Keratinocyte (primary cell): Measurements from ENCODE around the gene TRIM4. TPM values are rescaled to one million over a fixed set of nuclear protein-coding genes. Genes with fewer than 3 reads are reported as not detected.

Source experiments
- DNase-seq: peaks from one replicate; pipeline ENCODE4 v3.0.0-alpha.2; 2011; ENCODE audit warnings: low read depth, missing footprints, low spot score
- FAIRE-seq: peaks from 2 replicates; lab custom pipeline; 2011; peaks lifted over from hg19 to GRCh38; lab: Jason Lieb, UNC
- H2AFZ ChIP-seq: 2 replicates; pipeline ENCODE4 v1.6.0; 2012; ENCODE audit warnings: low read length, control low read depth, inconsistent platforms; ENCODE audit not compliant: control insufficient read depth
- H3K27ac ChIP-seq: 2 replicates; pipeline ENCODE4 v1.5.1; 2011; ENCODE audit warnings: low read length; ENCODE audit not compliant: control insufficient read depth, insufficient read depth
- H3K27me3 ChIP-seq: 3 replicates; pipeline ENCODE4 v1.6.0; 2011; ENCODE audit warnings: low read length; ENCODE audit not compliant: control insufficient read depth, insufficient read depth; ENCODE audit errors: extremely low read depth
- H3K36me3 ChIP-seq, 2 experiments: 2 replicates in 1 of 2; 3 replicates in 1 of 2; pipeline ENCODE4 v1.5.1; 2011; ENCODE audit warnings: low read length in 2 of 2, mild to moderate bottlenecking in 1 of 2; ENCODE audit not compliant: control insufficient read depth in 2 of 2, insufficient read depth in 2 of 2; ENCODE audit errors: extremely low read depth in 1 of 2
- H3K4me1 ChIP-seq: 3 replicates; pipeline ENCODE4 v1.5.1; 2011; ENCODE audit warnings: low read length; ENCODE audit not compliant: control insufficient read depth, insufficient read depth; ENCODE audit errors: extremely low read depth
- H3K4me2 ChIP-seq: 3 replicates; pipeline ENCODE4 v1.6.0; 2011; ENCODE audit warnings: low read depth, low read length; ENCODE audit not compliant: control insufficient read depth, insufficient read depth; ENCODE audit errors: extremely low read depth
- H3K4me3 ChIP-seq, 3 experiments: fragments of 200-600 bp in 1 of 3; sonication (generic) in 1 of 3; 2 replicates in 2 of 3; 3 replicates in 1 of 3; pipeline ENCODE4 v1.5.1; 2011 to 2016; ENCODE audit warnings: low read length in 3 of 3, mild to moderate bottlenecking in 3 of 3, control low read depth in 2 of 3, inconsistent platforms in 1 of 3, low read depth in 1 of 3, mixed read lengths in 1 of 3, mixed run types in 1 of 3, moderate library complexity in 1 of 3; ENCODE audit not compliant: control insufficient read depth in 2 of 3, insufficient read depth in 2 of 3; ENCODE audit errors: extremely low read depth in 1 of 3
- H3K79me2 ChIP-seq: 2 replicates; pipeline ENCODE4 v1.6.0; 2012; ENCODE audit warnings: low read length; ENCODE audit not compliant: control insufficient read depth, insufficient read depth
- H3K9ac ChIP-seq: 3 replicates; pipeline ENCODE4 v1.6.0; 2011; ENCODE audit warnings: low read length; ENCODE audit not compliant: control insufficient read depth, insufficient read depth; ENCODE audit errors: extremely low read depth
- H3K9me1 ChIP-seq: 3 replicates; pipeline ENCODE4 v1.6.0; 2011; ENCODE audit warnings: low read length; ENCODE audit not compliant: control insufficient read depth, insufficient read depth; ENCODE audit errors: extremely low read depth
- H3K9me3 ChIP-seq: 2 replicates; pipeline ENCODE4 v1.5.1; 2012; ENCODE audit warnings: low read depth, low read length; ENCODE audit not compliant: control insufficient read depth
- H4K20me1 ChIP-seq: 3 replicates; pipeline ENCODE4 v1.6.0; 2011; ENCODE audit warnings: low read length; ENCODE audit not compliant: control insufficient read depth, insufficient read depth; ENCODE audit errors: extremely low read depth
- CTCF ChIP-seq, 3 experiments: IDR thresholded peaks in 1 of 3; conservative IDR thresholded peaks in 1 of 3; optimal IDR thresholded peaks in 1 of 3; 2 replicates in 2 of 3; 3 replicates in 1 of 3; pipeline versions ENCODE3 to v1.5.1; 2011; ENCODE audit warnings: low read length in 3 of 3, mild to moderate bottlenecking in 3 of 3, moderate library complexity in 2 of 3, control low read depth in 1 of 3, inconsistent platforms in 1 of 3; ENCODE audit not compliant: insufficient read depth in 2 of 3; ENCODE audit errors: extremely low read depth in 1 of 3
- EZH2 ChIP-seq: IDR thresholded peaks from one replicate; pipeline ENCODE4 v1.6.1; 2012; ENCODE audit warnings: inconsistent platforms, mild to moderate bottlenecking, low read length, moderate library complexity
- dilution Hi-C: fragments of 300-500 bp; cut with MboI; formaldehyde crosslinking; loops from one replicate; pipeline ENCODE4 v1.7.0; 2020; ENCODE audit warnings: low sequenced_read_pairs; ENCODE audit not compliant: extremely low pct_ligation_motif_present
- polyA plus RNA-seq, 5 experiments: library from polyadenylated mRNA; depleted of rRNA in 3 of 5; stranded (reverse) in 3 of 5; stranded (forward) in 1 of 5; unstranded in 1 of 5; fragments of >200 nt; gene quantifications; 1 replicate in 1 of 5; 2 replicates in 3 of 5; 3 replicates in 1 of 5; pipeline versions ENCODE4 v1.2.1 to v1.2.3, GENCODE V29; 2011 to 2012; ENCODE audit warnings: missing spikeins in 2 of 5, low read depth in 1 of 5, low replicate concordance in 1 of 5

Gene TRIM4
- polyA plus RNA-seq, 1 donor (not counting 4 experiments of a cell fraction or from before 2014, with no cell fraction given), result 25.5 TPM

DNA sequence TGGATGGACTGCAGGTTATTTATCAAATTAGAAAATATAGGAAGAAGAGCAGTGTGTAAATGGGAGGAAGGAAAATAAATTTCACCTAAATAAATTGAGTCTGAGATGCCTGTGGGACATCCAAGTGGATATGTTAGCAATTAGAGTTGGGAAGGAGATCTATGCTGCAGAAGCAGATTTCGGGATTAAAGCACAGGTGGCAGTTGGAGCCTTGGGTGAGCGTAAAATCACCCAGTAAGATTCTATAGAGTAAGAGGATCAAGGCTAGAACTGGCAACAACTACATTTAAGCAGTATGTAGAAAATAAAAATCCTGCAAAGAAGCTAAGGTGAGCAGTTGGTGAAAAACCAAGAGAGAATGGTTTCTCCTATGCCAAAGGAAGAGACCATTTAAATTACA lies 8.4 kb downstream of the TRIM4 start:
- no peak for FAIRE-seq
- H3K9me1 ChIP-seq, result no peaks in the 10 kb centered on the region
- no peak overlapping the region for H3K4me2 ChIP-seq
- H2AFZ ChIP-seq, result no peak overlapping the region
- peaks cover 6% of the 10 kb centered on the region for H4K20me1 ChIP-seq
- dilution Hi-C loops, result no loop called here
- no peaks in the 10 kb centered on the region for H3K9me3 ChIP-seq
- no peak for TF ChIP-seq CTCF (optimal IDR thresholded peaks at IDR 0.05 in 1 of 3, IDR thresholded peaks at IDR 0.05 in 1 of 3, conservative IDR thresholded peaks at IDR 0.05 in 1 of 3; ENCODE audit: extremely low read depth in 1 of 3, insufficient read depth in 2 of 3, low read length in 3 of 3)
- TF ChIP-seq EZH2, result no peak
- DNase-seq, result no peak
- no peaks in the 10 kb centered on the region for H3K27me3 ChIP-seq
- peaks cover 6% of the 10 kb centered on the region for H3K4me1 ChIP-seq
- no peak overlapping the region for H3K27ac ChIP-seq
- H3K36me3 ChIP-seq, result peaks cover 18 to 26% of the 10 kb centered on the region in 2 experiments
- no peak overlapping the region for H3K4me3 ChIP-seq
- H3K79me2 ChIP-seq, result peaks cover 57% of the 10 kb centered on the region
- H3K9ac ChIP-seq, result no peak overlapping the region

DNA sequence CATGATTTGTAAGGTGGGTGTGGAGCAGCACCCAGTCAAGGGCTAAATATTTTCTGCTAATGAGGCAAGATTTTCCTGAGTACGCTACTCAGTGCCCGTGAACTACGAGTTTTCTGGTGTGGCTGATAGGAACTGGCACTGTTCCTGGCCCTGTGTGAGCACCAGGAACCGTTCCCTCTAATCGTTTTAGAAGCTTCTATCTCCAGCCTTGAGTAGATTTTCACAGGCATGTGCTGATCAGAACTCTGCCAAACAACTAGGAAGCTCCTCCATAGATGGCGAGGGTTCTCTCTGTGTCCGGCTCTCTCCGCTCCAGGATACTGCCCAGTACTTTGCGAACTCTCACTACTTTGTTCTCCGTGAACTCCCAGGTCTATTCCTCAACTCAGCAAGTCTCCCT lies 17.7 kb downstream of the TRIM4 start:
- Histone ChIP-seq H3K9ac (no peak overlapping the region), H4K20me1 (no peaks in the 10 kb centered on the region), H3K4me3 (no peak overlapping the region), H3K79me2 (no peaks in the 10 kb centered on the region), H2AFZ (no peak overlapping the region), H3K4me2 (no peak overlapping the region), H3K36me3 (peaks cover 24 to 25% of the 10 kb centered on the region in 2 experiments), H3K4me1 (no peaks in the 10 kb centered on the region), H3K9me3 (no peaks in the 10 kb centered on the region), H3K27me3 (no peaks in the 10 kb centered on the region), H3K27ac (no peak overlapping the region), H3K9me1 (no peaks in the 10 kb centered on the region)
- no peak for DNase-seq
- TF ChIP-seq EZH2, result no peak
- no peak for FAIRE-seq
- dilution Hi-C loops, result no loop called here

GRCh38 chr7:99899830-99900519 lies 19.4 kb downstream of the TRIM4 start:
- no peaks in the 10 kb centered on the region for H3K27me3 ChIP-seq
- peaks cover 2% of the 10 kb centered on the region for H3K9me1 ChIP-seq
- H2AFZ ChIP-seq, result no peak overlapping the region
- dilution Hi-C loops, result no loop called here
- H3K4me2 ChIP-seq, result no peak overlapping the region
- no peak for TF ChIP-seq EZH2
- no peak for TF ChIP-seq CTCF (optimal IDR thresholded peaks at IDR 0.05 in 1 of 3, IDR thresholded peaks at IDR 0.05 in 1 of 3, conservative IDR thresholded peaks at IDR 0.05 in 1 of 3; ENCODE audit: extremely low read depth in 1 of 3, insufficient read depth in 2 of 3, low read length in 3 of 3)
- H3K4me3 ChIP-seq, result no peak overlapping the region
- no peaks in the 10 kb centered on the region for H3K9me3 ChIP-seq
- no peak overlapping the region for H3K9ac ChIP-seq
- H4K20me1 ChIP-seq, result no peaks in the 10 kb centered on the region
- peaks cover 22 to 24% of the 10 kb centered on the region in 2 experiments for H3K36me3 ChIP-seq
- no peak for DNase-seq
- H3K4me1 ChIP-seq, result no peaks in the 10 kb centered on the region
- no peaks in the 10 kb centered on the region for H3K79me2 ChIP-seq
- H3K27ac ChIP-seq, result no peak overlapping the region
- no peak for FAIRE-seq
